B cell (primary cell): ENCODE results near the gene SAG.

Experiments
- EZH2 ChIP-seq: IDR thresholded peaks from 2 replicates; pipeline ENCODE4 v1.6.1; 2012; ENCODE audit warnings: borderline replicate concordance, low read depth, mild to moderate bottlenecking, moderate library complexity, low read length; ENCODE audit not compliant: insufficient read depth, poor library complexity, severe bottlenecking
- TF ChIP-seq, protein P1 (sequence below): fragments of 200-600 bp; IDR thresholded peaks from one replicate; pipeline ENCODE4 v1.8.0; 2022; ENCODE audit warnings: antibody characterized with exemption, mild to moderate bottlenecking

DNA sequence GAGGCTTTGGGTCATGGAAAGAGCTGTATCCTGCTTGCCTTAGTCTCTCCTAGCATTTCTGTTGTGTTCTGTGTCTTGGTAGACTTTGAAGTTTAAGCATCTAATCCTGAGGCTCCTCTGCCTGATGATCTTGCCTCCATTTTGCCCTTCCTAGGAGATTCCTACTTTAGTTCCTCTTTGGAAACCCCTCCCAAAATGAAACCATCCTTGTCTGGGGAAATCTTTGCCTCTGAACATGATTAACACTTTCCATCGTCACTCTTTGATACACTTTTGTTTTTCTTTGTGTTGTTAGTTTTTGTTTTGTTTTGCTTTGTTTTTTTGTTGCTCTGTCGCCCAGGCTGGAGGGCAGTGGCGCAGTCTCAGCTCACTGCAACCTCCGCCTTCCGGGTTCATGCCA lies 47.0 kb upstream of the SAG start:
- TF ChIP-seq, protein P1, sequence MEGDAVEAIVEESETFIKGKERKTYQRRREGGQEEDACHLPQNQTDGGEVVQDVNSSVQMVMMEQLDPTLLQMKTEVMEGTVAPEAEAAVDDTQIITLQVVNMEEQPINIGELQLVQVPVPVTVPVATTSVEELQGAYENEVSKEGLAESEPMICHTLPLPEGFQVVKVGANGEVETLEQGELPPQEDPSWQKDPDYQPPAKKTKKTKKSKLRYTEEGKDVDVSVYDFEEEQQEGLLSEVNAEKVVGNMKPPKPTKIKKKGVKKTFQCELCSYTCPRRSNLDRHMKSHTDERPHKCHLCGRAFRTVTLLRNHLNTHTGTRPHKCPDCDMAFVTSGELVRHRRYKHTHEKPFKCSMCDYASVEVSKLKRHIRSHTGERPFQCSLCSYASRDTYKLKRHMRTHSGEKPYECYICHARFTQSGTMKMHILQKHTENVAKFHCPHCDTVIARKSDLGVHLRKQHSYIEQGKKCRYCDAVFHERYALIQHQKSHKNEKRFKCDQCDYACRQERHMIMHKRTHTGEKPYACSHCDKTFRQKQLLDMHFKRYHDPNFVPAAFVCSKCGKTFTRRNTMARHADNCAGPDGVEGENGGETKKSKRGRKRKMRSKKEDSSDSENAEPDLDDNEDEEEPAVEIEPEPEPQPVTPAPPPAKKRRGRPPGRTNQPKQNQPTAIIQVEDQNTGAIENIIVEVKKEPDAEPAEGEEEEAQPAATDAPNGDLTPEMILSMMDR, result no peak
- TF ChIP-seq EZH2, result no peak
